ENCODE measurements around the gene KRT9.

GRCh38 chr17:41520821-41521521 is 50.9 kb downstream of the KRT9 start:
- no peak for TF ChIP-seq POLR2A (IDR thresholded peaks at IDR 0.05)
- no peak for TF ChIP-seq CTCF (IDR thresholded peaks at IDR 0.05)
